GM10248 (cell line): ENCODE measurements around the gene BPIFB4.

Experiments
- CTCF ChIA-PET: fragments of 300-600 bp; sonication (Branson Sonifier 250); formaldehyde crosslinking; extraction: SDS; loops from one replicate; lab custom pipeline; 2021; ENCODE audit warnings: antibody characterized with exemption; lab: Yijun Ruan, JAX
- POLR2A ChIA-PET: fragments of 350-650 bp; sonication (Branson Sonifier 250); formaldehyde crosslinking; extraction: SDS; loops from one replicate; lab custom pipeline; 2020; ENCODE audit warnings: antibody characterized with exemption; lab: Yijun Ruan, JAX
- DNase-seq: peaks from one replicate; pipeline ENCODE4 v3.0.0; 2012; ENCODE audit errors: extremely low spot score
- CTCF ChIP-seq: IDR thresholded peaks from 2 replicates; pipeline ENCODE4 v1.5.1; 2012; ENCODE audit warnings: mild to moderate bottlenecking, low read depth; ENCODE audit errors: extremely low read depth, missing control alignments, control extremely low read depth

The BPIFB4 gene

GRCh38 chr20:33081411-33082154 is 2.1 kb downstream of the BPIFB4 start:
- no peak for TF ChIP-seq CTCF
- POLR2A ChIA-PET = no interaction called here
- DNase-seq = no peak
- CTCF ChIA-PET = interaction anchor here (0.7 kb wide), 1 partner anchor 15 kb away, joined by 3 read pairs; no protein-coding TSS in a partner anchor

- TF ChIP-seq CTCF = no peak
- CTCF ChIA-PET = no interaction called here
- no peak for DNase-seq
- POLR2A ChIA-PET = no interaction called here
These were observed 3.1 kb downstream of the BPIFB4 start for GRCh38 chr20:33082546-33082945.

- CTCF ChIA-PET = interaction anchor here (1.0 kb wide), 1 partner anchor 306 kb away, joined by 3 read pairs; no protein-coding TSS in a partner anchor
- no peak for DNase-seq
These were observed 4.3 kb downstream of the BPIFB4 start for GRCh38 chr20:33083544-33084340.

GRCh38 chr20:33084722-33085121 is 5.3 kb downstream of the BPIFB4 start:
- ChIA-PET CTCF (interaction anchor here (1.0 kb wide), 1 partner anchor 307 kb away, joined by 3 read pairs; no protein-coding TSS in a partner anchor), POLR2A (no interaction called here)
- no peak for TF ChIP-seq CTCF
- DNase-seq = no peak

More at GRCh38 chr20:33083544-33084340, 4.3 kb downstream of the BPIFB4 start:
- TF ChIP-seq CTCF = no peak
- POLR2A ChIA-PET = no interaction called here

GRCh38 chr20:33086052-33086722 is 6.7 kb downstream of the BPIFB4 start:
- TF ChIP-seq CTCF = no peak
- no peak for DNase-seq
- POLR2A ChIA-PET = no interaction called here
- CTCF ChIA-PET = interaction anchor here (1.1 kb wide), 1 partner anchor 296 kb away, joined by 5 read pairs; no protein-coding TSS in a partner anchor

- POLR2A ChIA-PET = no interaction called here
- CTCF ChIA-PET = interaction anchor here (0.9 to 1.5 kb wide), 4 partner anchors 14 to 208 kb away, joined by 3 to 4 read pairs (median 4); no protein-coding TSS in a partner anchor
- no peak for DNase-seq
- no peak for TF ChIP-seq CTCF
These were observed 11.7 kb downstream of the BPIFB4 start for GRCh38 chr20:33091147-33091546.
